NCI-H146 treated with DMSO at 0.1 percent for 48 hours (cell line): ENCODE results near the gene AVPR2.

ENCODE experiments used
- DNase-seq: peaks from one replicate; lab custom pipeline; 2025; ENCODE audit not compliant: unreplicated experiment; lab: John Stamatoyannopoulos, UW

AVPR2 gene

DNA sequence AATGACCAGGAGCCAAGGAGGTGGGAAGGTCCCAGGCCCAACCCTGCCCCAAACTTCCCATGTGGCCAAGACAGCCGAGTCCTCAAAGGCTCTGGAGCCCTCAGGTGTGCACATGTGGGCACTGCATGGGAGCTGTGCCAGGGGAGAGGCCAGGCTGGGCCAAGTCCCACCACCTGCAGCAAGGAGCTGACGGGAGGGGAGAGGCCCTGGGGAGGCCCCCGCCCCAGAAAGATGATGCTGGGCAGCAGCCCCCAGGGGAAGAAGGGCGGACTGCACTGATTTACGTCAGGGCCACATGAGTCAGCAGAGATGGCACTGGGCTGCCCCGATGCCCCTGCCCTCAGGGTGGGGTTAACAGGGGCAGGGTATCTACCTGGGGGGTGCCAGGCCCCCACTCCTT lies 19.9 kb upstream of the AVPR2 start:
- peak; percentile 8 for DNase-seq

DNA sequence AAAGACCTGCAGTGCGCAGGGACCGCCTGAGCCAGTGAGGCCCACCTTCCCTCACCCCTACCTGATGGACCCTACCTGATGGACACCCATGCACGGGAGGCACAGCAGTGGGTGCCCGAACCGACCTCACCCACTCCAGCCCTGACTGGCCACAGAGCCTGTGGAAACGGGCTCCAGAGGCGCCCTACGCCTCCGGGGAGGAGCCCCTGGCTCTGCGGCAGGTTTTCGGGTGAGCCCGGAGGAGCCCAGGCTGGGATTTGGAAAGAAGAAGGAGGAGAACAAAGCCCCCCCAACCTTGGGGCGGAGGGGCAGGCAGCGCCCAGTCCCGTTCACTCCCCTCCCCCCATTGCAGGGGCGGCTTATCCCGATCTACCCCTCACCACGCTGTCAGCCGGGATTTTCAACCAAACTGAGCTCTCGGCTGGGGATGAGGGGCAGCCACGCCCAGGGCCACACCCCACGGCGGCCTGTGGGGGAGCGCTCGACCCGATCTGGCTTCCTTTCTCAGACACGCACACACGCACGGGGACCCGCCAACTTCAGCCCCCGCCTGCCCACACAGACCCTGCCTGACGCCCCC lies 19.2 kb upstream of the AVPR2 start:
- peak; percentile 0 for DNase-seq

DNA sequence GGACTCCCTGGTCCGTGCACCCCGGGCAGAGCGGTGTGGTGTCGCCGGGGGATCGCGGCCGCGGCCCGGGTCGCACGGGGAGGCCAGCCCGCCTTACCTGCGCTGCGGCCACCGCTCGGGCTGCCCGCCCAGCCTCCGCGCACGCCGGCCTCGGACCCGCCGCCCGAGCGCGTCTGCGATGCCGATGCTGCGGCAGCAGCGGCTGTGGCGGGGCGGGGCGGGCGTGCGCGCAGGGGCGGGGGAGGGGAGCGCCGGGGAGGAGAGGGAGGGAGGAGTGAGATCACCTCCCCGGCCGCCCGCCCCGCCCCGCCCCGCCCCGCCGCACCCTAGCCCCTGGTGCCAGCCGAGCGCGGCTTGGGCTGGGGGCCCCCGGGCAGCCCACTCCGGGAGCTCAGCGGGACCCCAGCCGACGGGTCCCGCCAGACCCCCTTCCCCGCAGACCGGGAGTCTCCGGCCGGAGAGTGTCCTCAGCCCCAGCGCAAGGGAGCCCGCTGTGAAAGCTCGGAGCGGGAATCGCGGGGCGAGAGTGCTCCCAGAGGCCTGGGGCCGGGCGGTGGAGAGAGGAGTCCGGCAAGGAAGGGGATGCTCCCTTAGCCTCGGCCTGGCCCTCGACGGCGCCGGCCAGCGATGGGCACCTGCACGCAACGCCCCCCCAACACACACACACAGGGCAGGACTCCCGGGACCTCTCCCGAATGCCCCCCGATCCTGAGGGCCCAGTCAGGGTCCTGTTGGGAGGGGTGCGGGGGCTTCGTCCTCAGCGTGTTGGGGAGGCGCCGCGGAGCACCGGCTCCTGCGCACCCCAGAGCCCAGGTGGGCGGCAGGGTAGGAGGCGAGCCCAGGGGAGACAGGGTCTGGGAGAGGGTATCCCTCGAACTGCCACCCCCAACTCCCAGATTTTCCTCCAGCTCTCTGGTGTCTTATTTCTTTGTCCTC lies 18.2 kb upstream of the AVPR2 start, which contains the start of gene L1CAM:
Gene L1CAM, minus strand, starts transcription at position 206 of the 936 bp plus-strand sequence. CDS start 10,337 bp downstream, outside the sequence.
- no peak for DNase-seq

DNA sequence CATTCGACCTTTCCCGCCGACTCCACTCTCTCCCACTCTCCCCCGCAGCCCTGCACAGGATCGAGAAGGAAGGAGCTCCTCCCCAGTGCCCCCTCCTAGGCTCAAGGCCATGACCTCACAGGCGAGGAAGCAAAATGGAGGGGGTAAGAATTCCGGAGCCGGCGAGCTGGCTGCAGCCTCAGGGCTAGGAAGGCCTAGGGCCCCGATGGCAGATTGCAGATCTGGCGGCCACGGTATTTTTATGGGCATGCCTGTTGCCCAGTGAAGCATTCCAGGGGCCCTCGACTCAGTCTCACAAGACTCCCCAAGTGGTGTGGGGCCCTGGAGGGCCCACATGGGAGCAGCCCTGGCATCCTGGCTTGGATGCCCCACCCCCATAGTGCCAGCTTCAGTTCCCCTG lies 17.6 kb upstream of the AVPR2 start:
- DNase-seq, result no peak

DNA sequence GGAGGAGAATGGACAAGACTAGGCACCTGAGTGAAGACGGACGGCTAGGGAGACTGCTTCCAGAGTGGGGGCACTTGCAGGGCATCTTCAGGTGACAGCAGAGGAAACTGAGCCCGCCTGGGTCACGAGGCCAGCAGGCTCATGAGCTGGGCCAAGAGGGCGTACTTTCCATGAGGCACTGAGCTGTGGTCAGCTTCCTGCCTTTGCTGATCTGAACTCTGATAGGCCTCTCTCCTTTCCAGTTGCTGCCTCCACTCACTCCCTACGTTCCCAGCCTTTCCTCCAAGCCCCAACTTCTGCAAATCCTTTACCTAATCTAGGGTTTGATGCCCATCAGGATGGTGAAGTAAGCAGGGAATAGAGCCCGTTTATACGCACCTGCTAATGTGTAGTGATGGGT lies 17.1 kb upstream of the AVPR2 start:
- DNase-seq, result no peak

DNA sequence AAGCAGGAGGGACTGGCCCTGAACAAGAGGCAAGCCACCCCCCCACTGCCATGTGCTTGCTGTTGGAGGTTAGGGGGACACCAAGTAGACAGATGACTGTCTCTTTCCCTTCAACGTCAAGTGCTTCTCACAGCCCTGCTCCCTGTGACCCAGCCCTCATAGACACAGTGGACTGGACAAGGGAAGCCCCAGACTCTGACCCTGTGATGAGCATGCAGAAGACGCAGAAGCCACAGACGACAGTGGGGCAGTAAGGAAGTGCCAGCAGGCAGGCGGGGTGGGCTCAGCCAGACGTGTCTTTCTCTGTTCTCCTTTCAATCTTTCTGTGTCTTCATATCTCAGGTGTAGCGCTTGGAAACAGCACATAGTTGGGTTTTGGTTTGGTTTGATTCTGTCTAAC lies 16.1 kb upstream of the AVPR2 start:
- no peak for DNase-seq

DNA sequence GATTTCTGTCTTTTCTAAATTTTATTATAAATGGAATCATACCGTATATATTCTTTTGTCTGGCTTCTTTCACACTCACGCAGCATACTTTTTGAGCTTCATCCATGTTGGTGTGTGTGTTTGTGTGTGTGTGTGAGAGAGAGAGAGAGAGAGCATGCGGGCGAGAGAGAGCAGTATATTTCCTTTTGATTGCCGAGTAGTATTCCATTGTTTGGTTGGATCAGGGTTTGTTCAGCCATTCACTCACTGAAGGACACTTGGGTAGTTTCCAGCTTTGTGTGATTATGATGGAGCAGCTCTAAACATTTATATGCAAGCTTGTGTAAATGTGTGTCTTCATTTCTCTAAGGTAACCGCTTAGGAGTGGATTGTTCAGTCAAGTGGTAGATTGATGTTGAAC lies 15.3 kb upstream of the AVPR2 start:
- DNase-seq, result no peak

DNA sequence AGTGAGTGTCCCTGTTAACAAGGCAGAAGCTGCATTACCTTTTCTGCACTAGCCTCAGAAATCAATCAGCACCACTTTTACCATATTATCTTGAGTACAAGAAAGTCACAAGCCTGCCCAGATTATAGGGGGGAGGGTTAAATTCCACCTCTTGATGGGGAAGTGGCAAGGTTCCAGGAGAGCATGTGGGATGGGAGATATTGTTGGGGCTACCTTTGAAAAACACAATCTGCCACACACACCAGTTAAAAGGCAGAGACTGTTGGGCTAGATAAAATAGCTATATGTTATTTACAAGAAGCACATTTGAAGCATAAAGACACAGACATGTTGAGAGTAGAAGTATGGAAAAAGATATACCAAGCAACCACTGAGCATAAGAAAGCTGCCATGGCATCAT lies 6.6 kb upstream of the AVPR2 start:
- no peak for DNase-seq

DNA sequence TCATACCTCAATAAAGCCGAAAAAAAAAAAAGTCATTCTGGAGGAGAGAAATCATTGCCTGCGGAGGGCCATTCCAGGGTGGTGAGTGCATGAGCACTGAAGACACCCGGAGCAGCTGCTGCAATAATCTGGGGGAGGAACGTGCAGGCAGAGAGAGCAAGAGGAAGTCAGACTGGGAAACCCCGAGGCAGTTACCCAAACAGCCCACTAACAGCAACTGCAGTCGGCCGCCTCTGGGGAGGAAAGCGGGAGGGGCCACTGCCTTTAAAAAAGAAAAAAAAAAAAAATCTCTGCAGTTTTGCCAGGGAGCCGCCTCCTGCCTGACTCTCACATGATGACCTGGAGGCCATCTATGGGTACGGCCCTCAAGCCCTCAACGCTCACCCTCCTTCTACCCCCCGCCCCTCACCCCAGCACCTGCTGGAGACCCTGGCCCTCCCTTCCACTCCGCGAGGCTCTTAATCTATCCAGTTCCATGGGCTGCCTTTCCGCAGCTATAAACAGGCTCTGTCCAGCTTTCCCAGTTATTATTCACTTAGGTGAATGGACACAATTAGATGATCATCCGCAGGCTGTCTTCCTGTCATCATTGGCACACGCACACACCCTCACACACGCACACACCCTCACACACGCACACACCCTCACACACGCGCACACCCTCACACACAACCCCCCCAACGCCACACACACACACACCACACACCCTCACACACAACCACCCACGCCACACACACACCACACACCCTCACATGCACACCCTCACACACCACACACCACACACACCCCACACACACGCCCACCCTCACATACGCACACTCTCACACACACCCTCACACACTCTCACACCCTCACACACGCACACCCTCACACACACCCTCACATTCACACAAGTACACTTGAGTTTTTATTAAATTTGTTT lies 3.4 kb upstream of the AVPR2 start:
- peak; percentile 54 for DNase-seq

DNA sequence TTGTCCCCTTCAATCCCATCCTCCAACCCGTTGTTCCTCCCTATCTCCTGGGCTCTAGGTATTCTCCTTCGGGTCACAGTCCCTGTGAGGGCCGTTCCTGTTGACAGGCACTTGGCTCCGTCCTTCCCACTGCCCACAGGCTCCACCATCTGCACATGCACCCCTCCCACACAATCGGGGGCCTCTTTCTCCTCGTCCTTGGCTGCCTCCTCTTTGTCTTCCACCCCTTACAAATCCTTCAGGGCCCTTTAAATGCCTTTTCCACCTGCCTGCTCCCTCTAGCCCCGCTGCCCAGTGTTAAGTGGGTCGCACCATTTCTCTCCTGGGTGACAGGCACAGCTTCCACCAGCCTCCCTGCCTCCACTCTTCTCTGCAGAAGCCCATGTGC lies 2.7 kb upstream of the AVPR2 start:
- no peak for DNase-seq

DNA sequence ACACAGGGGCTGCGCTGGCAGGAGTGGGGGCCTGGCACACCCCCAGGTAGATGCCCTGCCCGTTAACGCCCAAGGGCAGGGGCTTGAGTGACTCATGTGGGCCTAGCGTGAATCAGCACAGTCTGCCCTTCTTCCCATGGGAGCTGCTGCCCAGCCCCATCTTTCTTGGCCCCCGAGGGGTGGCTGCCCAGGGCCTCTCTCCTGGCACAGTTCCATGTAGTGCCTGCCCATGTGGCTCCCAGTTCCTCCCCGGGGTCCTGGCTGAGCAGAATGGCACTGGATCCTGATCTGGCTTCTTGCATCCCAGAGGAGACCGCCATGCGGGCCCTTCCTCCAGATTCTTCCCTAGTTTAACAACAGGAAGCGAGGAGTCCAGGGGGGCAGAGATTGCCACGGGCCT lies 2.1 kb upstream of the AVPR2 start:
- no peak for DNase-seq

DNA sequence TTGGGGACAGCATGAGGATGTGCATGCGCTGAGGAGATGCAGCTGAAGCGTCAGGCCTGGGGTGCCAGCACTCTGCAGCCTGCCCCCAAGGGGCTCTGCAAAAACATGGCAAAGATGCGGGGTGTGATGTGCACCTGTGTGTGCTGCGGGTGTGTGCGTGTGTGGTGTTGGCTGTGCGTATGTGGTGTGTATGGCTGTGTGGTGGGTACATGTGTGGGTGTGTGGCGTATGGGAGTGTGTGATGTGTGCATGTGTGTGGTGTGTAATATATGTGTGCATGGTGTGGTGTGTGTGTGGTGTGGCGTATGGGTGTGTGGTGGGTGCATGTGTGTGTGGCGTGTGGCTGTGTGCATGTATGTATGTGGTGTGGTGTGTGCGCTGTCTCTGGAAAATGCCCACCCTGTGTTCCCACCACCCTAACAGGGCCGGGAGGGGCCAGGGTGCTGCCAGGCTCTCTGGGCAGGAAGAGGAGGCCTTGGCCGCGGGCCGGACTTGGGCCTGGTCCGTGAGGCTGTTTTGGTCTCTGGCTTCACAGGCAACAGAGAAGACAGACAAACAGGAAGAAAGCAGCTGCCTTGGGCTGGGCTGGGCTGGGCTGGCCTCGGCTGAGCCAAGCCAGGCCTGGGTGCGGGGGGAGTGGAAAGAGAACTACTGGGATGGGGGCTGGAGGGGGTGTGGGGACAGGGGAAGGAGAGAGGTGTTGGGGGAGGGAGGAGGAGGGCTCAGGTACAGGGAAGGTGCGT lies 1.1 kb upstream of the AVPR2 start:
- DNase-seq, result no peak

DNA sequence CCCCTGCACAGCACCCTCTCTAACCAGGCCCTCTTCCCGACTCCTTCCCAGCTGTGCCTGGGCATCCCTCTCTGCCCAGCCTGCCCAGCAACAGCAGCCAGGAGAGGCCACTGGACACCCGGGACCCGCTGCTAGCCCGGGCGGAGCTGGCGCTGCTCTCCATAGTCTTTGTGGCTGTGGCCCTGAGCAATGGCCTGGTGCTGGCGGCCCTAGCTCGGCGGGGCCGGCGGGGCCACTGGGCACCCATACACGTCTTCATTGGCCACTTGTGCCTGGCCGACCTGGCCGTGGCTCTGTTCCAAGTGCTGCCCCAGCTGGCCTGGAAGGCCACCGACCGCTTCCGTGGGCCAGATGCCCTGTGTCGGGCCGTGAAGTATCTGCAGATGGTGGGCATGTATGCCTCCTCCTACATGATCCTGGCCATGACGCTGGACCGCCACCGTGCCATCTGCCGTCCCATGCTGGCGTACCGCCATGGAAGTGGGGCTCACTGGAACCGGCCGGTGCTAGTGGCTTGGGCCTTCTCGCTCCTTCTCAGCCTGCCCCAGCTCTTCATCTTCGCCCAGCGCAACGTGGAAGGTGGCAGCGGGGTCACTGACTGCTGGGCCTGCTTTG lies 1.1 kb downstream of the AVPR2 start:
- DNase-seq, result no peak

DNA sequence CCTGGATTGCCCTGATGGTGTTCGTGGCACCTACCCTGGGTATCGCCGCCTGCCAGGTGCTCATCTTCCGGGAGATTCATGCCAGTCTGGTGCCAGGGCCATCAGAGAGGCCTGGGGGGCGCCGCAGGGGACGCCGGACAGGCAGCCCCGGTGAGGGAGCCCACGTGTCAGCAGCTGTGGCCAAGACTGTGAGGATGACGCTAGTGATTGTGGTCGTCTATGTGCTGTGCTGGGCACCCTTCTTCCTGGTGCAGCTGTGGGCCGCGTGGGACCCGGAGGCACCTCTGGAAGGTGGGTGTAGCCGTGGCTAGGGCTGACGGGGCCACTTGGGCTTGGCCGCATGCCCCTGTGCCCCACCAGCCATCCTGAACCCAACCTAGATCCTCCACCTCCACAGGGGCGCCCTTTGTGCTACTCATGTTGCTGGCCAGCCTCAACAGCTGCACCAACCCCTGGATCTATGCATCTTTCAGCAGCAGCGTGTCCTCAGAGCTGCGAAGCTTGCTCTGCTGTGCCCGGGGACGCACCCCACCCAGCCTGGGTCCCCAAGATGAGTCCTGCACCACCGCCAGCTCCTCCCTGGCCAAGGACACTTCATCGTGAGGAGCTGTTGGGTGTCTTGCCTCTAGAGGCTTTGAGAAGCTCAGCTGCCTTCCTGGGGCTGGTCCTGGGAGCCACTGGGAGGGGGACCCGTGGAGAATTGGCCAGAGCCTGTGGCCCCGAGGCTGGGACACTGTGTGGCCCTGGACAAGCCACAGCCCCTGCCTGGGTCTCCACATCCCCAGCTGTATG lies 1.8 kb downstream of the AVPR2 start:
- no peak for DNase-seq

DNA sequence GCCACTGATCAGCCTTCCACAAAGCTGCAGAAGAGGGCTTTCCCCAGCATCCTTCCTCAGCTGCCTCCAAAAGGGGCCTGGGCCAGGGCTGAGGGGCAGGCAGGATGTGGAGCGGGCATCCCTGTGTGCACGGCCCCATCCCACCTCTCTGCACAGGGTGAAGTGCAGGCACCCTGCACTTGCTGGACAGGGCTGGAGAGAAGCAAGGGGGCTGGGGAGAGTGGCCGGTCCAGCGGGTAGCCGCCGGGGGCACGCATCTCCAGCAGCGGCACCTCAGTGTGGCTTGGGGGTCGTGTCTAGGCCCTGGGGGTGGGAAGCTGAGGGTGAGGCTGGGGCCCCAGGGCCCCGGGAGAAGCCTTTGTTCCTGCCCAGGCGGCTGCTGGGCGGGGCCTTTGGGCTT lies 3.0 kb downstream of the AVPR2 start:
- no peak for DNase-seq

DNA sequence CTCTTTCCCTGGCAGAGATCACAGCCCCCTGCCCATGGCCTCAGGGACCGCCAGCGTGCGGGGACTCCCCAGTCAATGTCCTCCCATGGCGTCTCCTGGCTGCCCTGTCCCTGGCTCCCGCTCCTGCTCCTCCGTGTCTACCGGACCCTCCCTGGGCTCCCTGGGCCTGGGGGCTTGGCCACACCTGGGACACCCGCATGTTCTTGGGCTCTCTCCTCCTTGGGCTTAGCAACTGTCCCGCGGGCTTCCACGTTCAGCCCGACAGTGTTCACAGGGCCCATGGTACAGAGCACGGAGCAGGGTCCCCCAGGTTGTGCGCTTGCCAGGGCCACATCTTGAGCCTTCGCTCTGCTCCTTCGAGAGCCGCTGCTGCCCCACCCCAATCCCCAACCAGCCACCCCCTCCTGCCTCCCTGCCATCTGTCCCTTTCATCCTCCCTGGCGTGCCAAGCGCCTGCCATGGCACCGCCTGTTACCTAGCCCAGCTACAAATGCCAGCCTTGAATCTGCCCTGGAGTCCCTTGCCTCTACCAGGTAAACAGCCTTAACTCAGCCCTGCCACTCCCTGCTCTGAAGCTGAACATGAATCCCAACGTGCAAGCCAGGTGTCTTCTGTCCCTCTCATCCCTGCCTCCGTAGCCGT lies 3.9 kb downstream of the AVPR2 start:
- DNase-seq, result no peak

DNA sequence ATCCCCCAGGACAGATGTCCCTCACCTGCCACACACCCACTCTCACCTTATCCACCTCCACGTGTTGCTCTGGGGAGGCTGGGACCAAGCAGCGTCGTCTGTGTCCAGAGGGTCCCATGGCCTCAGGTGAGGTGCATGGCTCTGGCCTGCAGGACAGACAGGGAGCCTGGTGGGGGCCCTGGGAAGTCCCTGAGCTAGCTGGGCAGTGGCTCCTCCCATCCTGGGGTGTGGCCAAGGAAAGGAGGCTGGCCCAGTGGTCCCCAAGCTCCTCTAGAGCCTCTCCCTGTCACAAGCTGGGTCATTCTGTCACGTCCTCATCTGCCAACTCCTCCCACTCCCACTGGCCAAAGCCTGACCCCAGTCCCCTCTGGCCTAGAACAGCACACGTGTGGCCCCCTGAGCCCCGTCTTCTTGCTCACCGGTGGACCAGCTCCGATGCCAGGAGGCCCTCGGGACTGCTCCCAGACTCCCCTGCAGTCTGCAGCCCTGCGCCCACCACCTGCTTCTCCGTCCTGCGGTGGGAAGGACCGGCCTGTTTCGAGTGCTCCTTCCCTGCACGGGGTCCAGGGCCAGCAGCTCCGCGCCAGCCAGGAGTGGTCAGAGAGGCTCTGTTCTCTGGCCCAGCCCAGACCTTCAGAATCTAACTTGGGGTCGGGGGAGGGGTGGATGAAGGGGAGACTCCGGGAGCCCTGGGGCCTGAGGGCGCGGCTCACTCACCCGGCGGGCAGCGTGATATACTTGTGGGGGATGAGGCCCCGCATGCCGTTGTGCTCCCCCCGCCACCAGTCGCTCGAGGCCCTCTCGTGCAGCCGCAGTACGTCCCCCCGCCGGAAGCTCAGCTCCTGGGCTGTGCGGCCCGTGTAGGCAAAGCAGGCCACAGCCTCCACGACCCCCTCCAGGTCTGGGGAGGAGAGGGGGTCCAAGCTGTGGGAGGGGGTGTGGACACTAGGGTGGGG lies 4.8 kb downstream of the AVPR2 start:
- no peak for DNase-seq

DNA sequence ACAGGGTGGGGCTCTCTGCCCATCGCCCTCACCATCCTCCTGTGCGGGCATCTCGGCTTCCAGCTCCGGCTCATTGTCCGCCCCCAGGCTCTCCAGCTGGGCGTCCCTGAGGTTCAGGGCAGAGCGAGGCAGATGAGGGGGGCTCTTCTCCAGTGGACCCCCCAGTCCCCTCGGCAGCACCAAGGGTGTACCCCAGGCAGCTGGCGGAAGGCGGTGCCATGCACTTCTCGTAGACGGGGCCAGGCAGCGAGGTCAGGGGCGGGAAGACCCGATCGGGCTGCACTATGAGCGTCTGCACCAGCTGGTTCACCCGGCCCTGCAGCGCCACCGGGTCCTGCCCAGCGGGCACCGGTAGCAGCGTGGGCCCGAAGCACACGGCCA lies 5.5 kb downstream of the AVPR2 start:
- no peak for DNase-seq
